Measurements from ENCODE around the gene NGEF.
"Not testable (repeated sequence)": the region's sequence is repeated elsewhere in the genome, so short reads cannot be mapped to it uniquely, and the experiment has no call there.

Gene NGEF

GRCh38 chr2:232927032-232927792 is 85.8 kb downstream of the NGEF start:
- DNase-seq (ENCODE audit: low read depth), result no peak

DNA sequence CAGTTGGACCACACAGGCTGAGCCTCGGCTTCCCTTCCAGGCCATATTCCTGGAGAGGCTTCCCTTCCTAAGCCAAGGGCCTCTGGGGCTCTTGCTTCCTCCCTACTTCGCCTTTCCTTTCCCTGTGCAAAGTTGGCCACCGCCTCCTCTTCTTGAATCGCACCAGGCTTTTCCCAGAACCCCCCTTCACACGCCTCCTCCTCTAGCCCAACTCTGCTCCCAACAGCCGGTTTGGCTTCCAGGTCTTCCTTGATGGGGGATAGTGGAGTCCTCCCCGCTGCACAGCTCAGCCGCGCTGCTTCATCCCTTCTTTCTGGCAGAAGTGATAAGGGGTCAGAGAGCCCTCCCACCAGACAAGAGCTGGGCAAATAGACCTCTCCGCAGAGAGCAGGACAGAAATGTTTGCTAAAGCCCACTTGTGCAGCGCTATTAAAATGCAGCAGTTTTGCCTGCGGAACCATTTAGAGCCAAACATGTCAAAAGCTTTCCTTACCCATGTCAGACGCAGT is 86.6 kb downstream of the NGEF start:
- DNase-seq (ENCODE audit: low read depth), result no peak

GRCh38 chr2:232925821-232926156 is 87.3 kb downstream of the NGEF start:
- no peak for DNase-seq (ENCODE audit: low read depth)

DNA sequence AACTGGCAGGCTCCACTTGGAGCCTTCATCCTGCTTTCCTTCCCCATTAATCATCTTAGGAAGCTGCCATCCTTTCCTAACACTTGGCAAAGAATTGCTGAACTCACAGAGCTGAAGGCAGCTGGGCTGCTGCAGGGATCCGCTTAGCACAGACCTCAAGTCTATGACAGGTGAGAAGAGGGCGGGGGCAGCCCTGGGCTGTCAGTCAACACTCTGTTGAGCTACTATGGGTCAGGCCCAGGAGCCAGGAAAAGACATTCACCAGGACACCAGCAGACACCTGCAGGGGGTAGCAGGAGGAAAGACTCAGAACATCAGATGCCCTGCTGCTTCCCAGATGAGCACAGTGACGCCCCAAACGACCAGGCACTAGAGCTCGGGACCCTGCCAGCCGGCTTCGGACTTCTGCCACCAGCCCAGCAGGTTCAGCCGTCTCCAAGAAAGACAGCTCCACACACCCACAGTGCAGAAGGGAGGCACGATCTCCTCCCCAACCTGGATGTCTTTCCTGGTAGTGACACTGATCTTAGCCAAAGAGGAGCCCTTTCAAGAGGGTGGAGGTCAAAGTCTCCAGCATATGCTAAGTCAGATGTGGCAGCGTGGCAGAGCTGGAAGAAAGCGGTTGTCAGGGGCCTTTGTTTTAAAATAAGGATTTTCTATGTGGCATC is 87.8 kb downstream of the NGEF start:
- DNase-seq (ENCODE audit: low read depth), result no peak

GRCh38 chr2:232924433-232924832 is 88.6 kb downstream of the NGEF start:
- no peak for DNase-seq (ENCODE audit: low read depth)

DNA sequence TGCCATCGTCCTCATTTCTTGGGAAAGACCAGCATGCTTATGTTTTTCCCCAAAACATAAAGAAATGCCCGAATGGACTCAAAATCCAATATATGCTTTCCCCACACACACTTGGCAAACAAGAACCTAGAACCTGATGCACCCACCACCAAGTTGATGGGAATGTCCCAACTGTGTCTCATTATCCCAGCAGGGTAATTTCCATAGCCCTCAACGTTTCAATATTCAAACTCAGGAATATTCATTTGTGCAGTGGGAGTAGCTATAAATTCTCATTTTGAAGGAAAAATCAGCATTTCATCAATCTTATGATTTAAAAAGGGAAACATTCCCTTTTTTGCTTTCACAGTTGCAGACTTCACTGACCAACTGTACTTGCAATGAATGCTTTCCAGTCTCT is 92.3 kb downstream of the NGEF start:
- DNase-seq (ENCODE audit: low read depth), result no peak

- DNase-seq (ENCODE audit: low read depth), result no peak
These were observed 93.0 kb downstream of the NGEF start for GRCh38 chr2:232920055-232920454.

- DNase-seq (ENCODE audit: low read depth), result no peak
These were observed 93.9 kb downstream of the NGEF start for GRCh38 chr2:232919141-232919540.

DNA sequence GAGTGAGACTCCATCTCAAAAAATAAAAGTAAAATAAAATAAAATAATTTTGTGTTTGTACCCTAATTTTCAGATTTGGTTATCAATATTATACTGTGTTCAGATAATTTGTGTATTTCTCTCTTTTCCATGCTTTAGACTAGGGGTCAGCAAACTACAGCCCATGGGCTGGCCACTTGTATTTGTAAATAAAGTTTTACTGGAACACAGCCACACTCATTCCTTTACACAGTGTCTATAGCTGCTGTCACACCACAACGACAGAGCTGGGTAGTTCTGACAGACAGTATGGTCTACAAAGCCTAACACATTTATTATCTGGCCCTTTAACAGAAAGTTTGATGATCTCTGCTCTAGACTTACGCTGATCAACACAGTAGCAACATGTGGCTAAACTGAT is 99.2 kb downstream of the NGEF start:
- DNase-seq (ENCODE audit: low read depth), result no peak

DNA sequence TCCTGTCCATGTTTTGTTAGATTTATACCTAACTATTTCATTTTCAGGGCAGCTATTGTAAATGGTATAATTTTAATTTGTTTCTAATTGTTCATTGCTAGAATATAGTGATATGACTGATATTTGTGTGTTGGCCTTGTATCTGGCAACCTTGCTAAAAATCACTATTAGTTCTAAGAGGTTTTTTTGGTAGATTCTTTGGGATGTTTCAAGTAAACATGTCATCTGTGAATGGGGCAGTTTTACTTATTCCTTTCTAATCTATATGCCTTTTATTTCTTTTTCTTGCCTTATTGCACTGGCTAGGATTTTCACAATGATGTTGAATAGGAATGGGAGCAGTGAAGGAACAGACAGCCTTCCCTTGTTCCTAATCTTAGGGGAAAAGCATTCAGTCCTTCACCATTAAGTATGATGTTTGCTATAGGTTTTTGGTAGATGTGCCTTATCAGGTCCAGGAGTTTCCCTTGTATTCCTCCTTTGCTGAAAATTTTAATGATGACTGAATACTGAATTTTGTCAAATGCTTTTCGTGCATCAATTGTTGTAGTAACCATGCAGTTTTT is 101.3 kb downstream of the NGEF start:
- DNase-seq (ENCODE audit: low read depth), result no peak

GRCh38 chr2:232910376-232910775 is 102.7 kb downstream of the NGEF start:
- no peak for DNase-seq (ENCODE audit: low read depth)

GRCh38 chr2:232908695-232909094 is 104.4 kb downstream of the NGEF start:
- no peak for DNase-seq (ENCODE audit: low read depth)

DNA sequence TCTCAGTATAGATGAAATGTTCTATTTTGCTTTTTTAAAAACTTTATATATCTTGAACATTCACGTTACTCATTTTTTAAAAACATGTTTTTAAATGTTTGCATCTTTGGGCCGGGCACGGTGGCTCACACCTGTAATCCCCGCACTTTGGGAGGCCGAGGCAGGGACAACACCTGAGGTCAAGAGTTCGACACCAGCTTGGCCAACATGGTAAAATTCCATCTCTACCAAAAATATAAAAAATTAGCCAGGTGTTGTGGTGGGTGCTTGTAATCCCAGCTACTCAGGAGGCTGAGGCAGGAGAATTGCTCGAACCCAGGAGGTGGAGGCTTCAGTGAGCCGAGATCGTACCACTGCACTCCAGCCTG is 105.4 kb downstream of the NGEF start:
- DNase-seq (ENCODE audit: low read depth), result not testable (repeated sequence)

GRCh38 chr2:232906867-232907717 is 106.0 kb downstream of the NGEF start:
- not testable (repeated sequence) for DNase-seq (ENCODE audit: low read depth)

- DNase-seq (ENCODE audit: low read depth), result no peak
These were observed 109.1 kb downstream of the NGEF start for GRCh38 chr2:232903989-232904388.

DNA sequence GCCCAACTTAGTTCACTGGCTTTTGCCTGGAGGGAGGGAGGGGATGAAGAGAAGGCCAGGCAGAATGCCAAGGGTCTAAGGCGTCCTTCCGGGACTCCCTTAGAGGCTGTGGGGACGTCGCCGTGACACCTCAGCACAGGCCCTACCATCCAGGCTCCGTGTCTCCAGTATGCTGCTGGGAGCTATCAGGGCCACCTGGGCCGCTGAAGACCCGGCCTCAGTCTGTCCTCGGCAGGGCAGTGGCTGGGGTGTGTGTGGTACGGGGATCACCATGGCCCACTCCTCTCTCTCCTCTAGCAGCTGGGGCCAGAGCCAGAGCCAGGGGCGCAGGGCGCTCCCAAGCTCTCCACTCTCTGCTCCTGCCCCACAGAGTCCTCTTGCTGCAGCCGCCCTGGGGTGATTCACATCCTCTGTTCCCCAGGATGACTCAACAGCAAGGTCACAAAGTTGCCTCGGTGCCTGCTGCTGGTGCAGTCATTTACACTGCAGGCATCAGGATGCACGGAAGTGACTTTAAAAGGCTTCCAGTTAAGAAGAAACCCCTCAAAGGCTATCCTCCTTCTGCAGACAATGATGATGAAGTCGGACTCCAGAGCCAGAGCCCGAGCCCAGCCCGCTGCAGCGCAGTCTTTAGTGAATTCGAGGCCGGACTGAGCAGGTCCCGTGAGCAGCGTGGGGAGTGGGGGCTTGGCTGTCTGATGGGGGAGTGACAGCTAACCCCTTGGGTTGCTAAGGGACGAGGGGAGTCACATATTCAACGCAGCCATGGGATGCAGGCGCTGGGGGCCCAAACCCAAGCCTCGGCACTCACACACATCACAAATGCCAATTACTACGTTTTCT is 111.1 kb downstream of the NGEF start:
- DNase-seq (ENCODE audit: low read depth), result peak; percentile 6

DNA sequence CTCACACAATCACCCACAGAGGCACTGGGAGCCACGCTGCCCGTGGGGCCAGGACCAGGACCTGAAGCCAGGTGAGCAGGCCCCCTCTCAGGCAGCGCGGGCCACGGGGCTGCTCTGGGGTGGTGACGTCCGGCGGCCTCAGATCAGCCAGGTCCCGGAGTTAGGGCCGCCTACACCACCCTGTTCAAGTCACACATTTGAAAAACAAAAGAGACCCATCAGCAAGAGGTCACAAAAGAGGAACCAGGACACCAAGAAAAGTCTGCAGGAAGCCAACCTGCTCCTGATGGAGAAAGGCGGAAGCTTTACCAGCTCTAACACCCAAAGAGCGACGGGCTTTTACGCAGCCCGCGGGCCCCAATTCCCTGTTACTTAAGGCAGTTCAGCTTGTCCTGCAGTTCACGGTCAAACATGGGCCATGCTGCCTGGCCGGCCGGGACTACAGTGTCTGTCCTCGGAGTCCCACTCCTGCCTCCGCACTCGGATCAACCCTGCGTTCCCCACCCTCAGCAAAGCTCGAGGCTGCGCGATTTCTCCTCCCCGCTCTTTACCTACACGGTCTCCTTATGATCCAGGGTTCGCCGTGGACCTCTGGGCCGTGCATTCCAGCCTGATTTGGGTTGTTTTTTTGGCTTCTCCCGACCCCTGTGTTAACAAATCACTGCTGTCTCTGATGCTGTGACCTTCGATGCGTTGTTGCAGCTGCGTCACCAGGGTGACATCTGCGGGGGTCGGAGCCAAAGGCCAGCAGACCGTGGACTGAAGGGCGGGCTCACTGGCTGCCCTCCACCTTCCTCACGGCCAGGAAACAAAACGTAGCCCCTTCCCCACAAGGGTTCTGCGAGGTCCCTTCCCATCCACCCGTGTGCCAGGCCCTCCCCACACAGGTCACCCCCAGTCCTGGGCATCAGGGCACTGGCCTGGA is 112.0 kb downstream of the NGEF start:
- DNase-seq (ENCODE audit: low read depth), result no peak

DNA sequence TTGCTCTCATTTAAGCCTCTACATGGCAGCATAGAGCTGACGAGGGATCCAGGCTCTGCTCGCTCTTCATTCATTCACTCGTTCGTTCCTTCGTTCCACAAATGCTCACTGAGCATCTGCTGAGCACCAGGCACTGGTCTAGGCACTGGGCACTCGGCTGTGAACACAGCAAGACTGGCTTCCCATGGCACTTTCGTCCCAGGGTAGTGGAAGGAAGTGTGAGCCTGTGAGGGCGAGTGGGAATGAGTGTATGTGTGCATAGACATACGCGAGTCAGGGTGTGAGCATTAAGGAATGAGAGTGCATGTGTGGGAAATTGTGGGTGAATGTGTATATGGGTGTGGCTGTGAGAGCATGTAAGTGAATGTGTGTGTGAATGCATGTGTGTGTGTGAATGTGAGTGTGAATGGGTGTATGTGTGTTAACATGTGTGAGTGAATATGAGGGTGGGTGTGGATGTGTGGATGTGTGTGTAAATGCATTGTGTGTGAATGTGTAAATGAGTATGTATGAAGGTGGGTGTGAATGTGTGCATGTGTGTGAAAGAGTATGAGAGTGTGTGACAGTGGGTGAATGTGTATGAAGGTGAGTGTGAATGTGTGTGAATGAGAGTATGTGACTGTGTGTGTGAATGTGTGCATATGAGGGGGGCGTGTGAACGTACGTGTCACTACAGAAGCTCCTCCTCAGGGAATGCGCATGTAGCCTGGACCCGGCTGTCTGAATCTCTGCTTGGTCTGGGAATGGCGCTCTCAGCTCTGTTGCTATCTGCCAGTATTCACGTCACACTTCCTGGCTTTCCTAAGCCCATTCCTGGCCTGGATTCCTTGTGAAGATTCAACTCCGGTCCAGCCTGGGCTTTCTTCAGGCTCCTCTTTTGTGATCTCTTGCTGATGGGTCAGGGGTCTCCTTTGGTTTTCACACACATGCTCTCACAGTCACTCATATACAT is 114.2 kb downstream of the NGEF start:
- no peak for DNase-seq (ENCODE audit: low read depth)

All from stimulated activated CD8-positive, alpha-beta memory T cell treated with anti-CD3 and anti-CD28 coated beads, Interleukin-7, amount 100 ng/mL, for 24 hours (primary cell).